Astrocyte (in vitro differentiated cells and primary cell): ENCODE results near the gene BTN3A1.

ENCODE experiments used
- CTCF ChIP-seq: IDR thresholded peaks from 2 replicates; pipeline ENCODE4 v1.5.1; 2011; ENCODE audit warnings: low read depth, mild to moderate bottlenecking, inconsistent platforms, low read length, moderate library complexity; ENCODE audit not compliant: insufficient read depth
- EZH2 ChIP-seq: IDR thresholded peaks from 2 replicates; pipeline ENCODE4 v1.6.1; 2012; ENCODE audit warnings: mild to moderate bottlenecking, low read length, inconsistent platforms; ENCODE audit not compliant: insufficient read depth

DNA sequence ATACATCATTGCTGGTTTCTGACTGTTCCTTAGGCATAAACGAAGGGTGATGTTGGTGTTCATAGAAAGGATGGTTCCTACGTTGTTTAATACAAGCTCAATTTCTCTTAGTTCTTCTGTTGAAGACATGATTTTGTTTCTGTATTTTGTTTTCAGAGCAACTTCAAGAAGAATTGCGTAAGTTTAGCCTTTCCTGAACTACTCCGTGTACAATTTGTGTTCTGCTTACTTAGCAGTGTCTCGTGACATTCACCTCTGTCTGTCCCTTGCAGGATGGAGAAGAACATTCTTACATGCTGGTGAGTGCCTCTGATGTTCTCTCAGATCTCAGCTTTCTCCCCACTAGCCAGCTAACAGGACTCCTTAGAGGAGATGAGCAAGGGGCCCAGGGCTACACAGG lies 11.5 kb upstream of the BTN3A1 start:
- TF ChIP-seq CTCF = no peak
- no peak for TF ChIP-seq EZH2
